ENCODE measurements around the gene TCN2.
A peak's percentile ranks its signal among the peaks of the same experiment; 100 is the strongest.
"Not testable (repeated sequence)": the region's sequence is repeated elsewhere in the genome, so short reads cannot be mapped to it uniquely, and the experiment has no call there.

Gene TCN2

DNA sequence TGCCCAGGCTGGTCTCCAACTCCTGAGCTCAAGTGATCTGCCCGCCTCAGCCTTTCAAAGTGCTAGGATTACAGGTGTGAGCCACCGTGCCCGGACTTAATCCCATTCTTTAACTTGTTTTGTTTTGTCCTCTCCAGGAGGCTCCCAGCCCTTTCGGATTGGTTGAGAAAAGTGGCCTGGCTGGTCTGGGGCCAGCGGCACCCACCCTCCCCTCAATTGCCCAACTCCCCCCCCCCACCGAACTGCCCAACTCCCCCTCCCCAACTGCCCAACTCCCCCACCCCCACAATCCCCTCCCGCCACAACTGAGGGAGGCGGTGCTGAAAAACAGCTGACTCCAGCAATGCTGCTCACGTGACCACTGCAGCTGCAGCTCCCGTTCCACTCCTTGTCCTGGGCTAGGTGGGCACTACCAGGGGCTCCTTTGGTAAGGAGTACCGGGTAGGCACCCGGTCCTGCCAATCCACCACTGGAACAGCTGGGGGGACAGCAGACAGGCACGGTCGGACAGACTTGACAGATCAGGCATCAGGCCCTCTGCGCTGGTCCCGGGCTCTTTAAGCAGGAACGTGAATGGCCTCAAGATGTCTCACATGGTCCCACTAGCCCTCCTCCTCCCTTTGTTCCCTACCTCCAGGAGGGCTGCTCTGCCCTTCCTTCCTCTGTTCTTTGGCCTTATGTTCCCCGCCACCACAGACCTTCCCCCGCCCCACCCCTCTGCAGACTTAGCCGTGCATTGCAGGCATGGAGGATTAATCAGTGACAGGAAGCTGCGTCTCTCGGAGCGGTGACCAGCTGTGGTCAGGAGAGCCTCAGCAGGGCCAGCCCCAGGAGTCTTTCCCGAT, at the start of gene TCN2:
TCN2 (plus strand) TSS at position 720 of the 845 bp plus-strand sequence. CDS start 158 bp downstream, outside the sequence.
- peak; percentile 83 for DNase-seq

DNA sequence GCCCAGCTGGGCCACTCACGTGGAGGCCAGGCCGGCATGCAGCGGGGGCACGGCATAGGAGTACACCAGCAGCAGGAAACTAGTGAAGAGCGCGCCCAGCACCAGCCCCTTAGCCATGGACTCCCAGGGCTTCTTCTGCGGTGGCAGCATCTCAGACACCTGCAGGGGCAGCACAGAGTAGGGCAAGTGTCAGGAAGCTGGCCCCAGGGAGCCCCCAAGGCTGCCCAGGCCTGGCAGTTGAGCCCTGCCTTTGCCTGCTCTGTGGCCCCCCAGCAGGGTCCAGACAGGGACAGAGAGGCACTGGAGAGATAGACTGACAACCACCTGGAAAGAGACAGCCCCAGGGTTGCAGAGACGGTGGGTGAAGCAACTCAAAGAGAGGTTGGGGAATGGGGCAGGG, 49.7 kb upstream of the TCN2 start:
- no peak for DNase-seq

DNA sequence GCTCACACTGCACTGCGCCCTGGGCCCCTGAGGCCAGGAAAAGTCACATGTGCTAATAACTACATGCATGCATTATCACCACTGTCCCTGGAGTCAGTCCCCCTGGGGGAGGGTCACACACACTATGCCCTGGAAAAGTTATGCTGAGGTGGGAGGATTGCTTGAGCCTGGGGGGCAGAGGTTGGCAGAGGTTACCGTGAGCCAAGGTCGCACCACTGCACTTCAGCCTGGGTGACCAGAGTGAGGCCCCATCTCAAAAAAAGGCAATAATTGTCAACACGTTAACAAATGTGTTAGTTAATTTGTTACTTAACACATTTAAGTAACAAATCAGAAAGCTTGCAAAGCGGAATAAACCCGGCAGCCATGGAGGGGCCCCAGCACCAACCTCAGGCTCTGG, 47.1 kb upstream of the TCN2 start:
- DNase-seq: no peak

DNA sequence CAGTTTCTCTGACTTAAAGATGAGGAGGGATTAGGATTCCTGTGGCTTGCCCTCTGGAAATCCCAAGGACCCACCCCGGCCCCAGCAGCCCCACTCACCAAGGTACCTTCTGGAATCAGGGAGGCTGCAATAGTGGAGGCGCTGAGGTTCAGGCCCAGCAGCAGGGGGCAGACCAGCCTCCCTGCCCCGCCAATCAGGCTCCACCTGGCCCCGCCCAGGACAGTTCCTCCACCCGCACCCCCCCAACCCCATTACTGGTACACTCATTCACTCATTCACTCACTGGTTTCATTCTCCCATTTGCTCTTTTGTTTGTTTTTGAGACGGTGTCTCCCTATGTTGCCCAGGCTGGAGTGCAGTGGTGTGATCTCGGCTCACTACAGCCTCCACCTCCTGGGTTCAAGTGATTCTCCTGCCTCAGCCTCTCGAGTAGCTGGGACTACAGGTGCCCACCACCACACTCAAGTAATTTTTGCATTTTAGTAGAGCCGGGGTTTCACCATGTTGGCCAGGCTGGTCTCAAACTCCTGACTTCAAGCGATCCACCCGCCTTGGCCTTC, 46.3 kb upstream of the TCN2 start:
- DNase-seq: not testable (repeated sequence)

DNA sequence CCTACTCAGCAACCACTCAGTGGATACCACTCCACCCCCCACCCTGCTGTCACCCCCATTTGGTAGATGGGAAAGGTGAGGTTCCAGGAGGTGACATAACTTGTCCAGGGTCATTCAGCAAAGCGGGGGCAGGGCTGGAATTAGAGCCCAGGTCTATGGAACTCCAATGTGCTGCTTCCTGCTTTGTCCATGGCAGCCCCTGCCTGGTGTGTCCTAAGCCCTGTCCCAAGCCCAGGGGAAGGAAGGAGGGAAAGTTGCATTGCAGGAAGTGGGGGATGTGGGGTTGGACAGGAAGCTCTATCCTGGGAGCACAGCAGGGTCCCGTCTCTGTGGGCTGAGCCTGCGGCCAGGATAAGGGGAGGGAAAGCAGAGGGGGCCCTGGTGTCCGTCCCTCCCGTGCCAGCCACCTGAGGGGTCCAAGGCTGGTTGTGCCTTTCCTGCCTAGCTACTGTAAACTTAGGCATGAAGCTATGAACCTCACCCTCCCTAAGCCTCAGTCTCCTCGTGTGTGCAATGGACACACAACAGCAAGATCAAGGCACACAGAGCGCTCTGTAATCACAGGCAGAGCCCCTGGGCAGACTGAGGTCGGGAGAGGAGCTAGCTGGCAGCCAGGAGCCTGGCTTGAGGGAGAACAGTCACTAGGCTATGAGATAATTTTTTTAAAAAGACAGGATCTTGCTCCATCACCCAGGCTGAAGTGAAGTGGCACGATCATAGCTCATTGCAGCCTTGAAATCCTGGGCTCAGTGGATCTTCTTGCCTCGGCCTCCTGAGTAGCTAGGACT, 45.4 kb upstream of the TCN2 start:
- no peak for DNase-seq

DNA sequence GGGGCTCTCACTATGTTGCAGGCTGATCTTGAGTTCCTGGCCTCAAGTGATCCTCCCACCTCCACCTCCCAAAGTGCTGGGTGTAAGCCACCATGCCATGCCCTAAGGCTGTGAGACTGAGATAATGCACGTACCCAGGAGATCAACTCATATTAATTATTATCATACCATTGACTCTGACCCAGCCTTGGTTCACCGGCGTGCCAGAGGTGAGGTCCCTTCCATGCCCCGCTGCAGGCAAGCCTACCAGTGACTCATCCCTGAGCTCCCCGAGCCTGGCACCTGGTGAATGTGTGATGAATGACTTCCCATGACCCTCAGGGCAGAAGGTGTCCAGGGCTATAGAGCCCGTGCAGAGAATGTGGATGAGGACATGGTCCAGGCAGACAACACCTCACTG, 44.6 kb upstream of the TCN2 start:
- DNase-seq: no peak

DNA sequence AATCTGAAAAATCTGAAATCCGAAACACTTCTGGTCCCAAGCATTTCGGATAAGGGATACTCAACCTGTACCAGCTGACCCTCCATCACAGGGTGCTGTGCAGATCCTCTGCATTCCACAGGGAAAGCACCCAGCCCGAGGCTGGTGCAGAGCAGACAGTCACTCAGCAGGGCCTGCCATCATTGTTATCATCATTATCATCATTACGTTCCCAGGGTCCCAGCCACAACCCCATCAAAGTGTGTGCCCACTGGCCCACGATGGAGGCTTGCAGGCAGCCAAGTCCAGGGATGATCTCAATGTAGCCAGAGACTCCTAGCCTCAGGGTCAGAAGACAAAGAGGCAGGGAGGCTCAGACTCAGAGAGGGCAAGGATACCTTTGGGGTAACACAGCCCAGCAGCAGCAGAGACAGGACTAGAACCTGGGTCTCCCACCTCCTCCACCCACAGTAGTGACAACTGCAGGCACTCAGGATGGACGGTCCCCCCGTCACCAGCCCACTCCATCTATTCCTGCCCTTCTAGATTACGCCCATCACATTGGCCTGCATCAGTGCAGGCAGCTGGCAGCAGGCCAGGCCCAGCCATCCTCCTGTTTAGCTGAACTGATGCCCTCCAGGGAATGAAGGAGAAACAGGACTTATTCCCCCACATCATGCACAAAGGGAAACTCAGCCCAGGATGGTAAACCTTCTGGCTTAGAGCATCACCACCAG, 42.8 kb upstream of the TCN2 start:
- no peak for DNase-seq

DNA sequence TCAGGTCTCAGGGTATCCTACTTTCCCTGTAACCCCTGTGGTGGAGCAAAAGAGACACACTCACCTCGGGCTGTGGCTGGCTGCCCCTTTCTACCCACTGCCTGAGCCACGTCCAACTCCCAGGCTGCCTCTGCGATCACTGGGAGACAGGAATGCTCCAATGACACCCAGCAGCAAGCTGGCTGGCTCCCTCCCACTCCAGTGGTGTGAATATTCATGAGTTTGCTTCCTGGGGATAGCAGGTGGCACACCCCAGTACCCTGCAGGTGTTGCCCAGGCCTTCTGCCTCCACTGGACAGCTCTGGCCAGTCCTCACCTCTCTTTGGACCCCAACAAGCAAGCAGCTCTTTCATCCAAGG, 42.2 kb upstream of the TCN2 start:
- DNase-seq: no peak

DNA sequence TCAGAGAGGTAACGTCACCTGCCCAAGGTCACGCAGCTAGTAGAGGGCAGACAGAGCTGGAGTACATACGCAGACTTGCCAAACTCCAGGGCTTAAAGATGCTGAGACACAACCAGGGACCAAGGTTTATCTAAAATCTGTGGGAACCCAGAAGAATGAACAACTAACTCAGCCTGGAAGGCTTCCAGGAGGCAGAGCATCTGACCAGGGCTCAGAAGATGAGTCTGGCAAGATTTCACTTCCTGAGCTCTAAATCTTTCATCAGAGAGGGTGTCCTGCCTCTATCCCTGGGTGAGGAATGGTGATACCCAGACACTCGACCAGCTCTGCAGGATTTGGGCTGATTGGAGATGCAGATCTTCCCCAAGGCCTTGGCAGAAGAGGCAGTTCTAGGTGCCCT, 41.6 kb upstream of the TCN2 start:
- peak; percentile 40 for DNase-seq

DNA sequence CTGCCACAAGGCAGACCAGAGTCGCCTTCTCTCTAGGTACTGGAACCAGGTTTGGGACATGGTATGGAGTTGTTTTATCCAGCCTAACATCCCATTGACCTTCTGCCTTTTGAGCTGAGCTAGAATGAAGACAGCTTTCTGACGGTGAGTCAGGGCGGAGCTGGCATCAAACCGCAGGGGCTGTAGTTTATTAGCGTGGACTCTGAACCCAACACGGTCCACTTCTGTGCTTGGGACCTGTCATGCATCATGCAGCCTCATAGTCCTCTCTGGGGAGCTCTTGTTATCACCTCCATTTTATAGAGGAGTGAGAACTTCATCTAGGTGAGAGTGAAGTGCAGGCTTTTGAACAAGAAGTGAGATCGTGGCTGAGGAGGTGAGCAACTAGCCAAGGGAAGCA, 40.8 kb upstream of the TCN2 start:
- DNase-seq: no peak

DNA sequence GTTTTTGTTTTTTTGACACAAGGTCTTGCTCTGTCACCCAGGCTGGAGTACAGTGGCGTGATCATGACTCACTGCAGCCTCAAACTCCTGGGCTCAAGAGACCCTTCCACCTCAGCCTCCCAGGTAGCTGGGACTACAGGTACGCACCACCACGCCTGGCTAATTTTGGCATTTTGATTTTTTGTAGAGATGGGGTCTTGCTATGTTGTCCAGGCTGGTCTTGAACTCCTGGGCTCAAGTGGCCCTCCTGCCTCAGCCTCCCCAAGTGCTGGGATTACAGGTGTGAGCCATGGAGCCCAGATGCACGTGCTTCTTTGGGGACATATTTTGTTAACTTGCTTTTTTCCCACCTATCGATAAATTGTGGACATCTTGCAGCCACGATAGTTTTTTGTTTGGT, 39.7 kb upstream of the TCN2 start:
- DNase-seq: not testable (repeated sequence)

DNA sequence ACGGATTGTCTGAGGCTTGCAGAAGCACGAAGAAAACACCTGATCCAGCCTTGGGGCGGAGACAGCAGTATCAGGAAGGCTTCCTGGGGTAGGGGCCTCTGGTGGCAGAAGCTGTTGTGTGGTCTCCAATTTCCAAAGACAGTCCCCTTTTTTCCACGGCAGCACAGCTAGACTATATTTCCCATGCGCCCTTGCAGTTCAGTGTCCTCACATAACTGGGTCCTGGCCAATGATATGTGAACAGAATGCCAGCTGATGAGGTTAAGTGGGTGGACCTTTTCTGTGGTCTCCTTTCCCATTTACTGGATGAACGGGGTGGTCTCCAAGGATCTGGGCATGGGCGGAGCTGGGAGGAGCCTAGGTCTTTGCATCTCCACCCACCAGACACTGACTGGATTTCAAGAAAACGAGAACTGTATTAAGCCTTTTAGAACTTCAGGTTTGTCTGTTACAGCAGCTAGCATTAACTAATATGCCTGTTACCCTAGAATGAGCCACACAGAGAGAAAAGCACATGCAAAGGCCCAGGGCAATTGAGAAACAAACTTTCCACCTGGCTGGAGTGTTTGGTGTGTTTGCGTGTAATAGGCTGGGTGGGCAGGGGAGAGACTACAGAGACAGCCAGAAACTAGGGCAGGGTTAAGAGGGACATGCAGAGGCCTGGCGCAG, 38.7 kb upstream of the TCN2 start:
- DNase-seq: no peak

DNA sequence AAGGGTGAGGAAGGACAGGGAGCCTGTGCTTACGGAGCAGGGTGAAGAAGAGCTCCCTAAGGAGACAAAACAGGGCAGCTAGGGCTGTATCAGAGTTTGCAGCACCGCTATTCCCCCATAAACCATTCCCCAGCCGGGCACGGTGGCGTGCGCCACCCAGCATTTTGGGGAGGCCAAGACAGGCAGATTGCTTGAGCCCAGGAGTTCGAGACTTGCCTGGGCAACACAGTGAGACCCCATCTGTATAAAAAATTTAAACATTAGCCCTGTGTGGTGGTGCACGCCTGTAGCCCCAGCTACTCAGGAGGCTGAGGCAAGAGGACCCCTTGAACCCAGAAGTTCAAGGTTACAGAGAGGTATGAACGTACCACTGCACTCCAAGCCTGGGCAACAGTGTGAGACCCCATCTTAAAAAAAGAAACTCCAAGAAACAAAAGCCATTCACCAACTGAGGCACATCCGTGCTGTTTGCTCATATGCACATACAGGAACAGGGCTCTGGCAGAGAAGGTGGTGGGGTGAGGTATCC, 37.2 kb upstream of the TCN2 start:
- DNase-seq: no peak

DNA sequence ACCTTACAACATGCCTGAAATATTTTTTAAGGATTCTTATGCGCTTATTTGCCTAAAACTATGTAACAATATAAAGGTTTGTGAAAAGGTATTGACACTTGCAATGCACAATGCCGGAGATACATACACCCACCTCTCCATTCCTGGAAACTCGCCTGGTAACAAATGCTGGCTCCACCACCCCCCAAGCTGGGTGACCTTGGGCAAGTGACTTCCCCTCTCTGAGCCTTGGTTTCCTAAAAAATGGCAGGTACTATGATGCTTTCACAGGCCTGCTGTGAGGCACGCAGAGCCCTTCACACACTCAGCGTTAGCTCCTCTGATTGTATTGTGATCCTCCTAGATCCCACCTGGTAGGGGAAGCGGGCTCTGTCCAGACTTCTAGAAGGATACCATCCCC, 34.8 kb upstream of the TCN2 start:
- no peak for DNase-seq

DNA sequence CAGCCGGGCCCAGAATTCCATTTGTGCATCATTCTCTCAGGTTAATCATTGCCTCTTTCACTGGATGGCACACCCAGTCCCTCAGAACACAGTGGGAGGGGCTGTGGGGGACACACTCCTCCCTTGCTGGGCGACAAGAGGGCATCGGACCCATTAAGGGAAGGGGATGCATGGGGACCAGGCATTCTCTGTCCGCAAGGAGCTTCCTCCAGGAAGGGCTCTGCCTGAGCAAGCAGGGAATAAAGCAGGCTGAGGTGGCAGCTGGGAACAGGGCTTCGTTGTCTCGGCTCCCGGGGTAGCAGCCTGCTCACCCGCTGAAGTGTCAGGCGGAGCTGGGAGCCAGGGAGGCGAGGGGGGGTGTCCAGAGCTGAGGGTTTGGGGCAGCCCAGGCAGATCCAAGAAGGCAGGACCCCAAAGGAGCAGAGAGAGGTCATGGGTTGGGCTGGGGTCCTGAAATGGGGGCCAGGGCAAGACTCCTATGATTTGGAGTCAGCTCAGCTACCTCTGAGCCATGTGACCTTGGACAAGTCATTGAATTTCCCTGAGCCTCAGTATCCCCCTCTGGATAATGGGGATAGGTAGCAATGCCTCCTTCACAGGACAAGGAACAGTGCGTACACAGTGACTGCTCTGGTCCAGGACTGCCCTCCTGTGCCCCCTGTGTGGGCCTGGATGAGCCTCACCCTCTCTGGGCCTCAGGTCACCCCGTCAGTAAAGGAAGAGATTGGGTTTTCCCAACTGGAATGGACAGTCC, 34.0 kb upstream of the TCN2 start:
- no peak for DNase-seq

DNA sequence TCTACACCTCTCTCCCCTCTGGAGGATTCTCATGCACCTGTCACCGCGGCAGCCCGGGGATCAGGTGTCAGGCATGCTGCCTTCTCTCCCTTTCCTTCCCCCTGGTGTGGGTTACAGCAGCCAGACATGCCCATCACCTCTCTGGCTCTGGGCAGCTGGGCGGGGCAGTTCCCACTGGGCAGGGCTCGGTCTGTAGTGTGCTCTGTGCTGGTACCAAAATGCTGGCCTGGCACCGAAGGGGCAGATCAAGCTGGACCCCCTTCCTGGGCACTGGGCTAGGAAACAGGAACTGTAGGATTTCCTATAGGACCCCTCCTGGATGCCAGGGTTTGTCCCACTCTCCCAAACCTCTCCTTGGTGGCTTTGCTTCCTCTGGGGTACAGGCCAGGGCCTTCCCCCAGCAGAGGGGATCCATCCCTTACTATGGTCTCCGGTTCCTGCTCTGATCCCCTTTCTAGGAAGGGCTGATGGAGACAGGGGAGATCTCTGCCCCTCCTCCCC, 33.3 kb upstream of the TCN2 start:
- no peak for DNase-seq

DNA sequence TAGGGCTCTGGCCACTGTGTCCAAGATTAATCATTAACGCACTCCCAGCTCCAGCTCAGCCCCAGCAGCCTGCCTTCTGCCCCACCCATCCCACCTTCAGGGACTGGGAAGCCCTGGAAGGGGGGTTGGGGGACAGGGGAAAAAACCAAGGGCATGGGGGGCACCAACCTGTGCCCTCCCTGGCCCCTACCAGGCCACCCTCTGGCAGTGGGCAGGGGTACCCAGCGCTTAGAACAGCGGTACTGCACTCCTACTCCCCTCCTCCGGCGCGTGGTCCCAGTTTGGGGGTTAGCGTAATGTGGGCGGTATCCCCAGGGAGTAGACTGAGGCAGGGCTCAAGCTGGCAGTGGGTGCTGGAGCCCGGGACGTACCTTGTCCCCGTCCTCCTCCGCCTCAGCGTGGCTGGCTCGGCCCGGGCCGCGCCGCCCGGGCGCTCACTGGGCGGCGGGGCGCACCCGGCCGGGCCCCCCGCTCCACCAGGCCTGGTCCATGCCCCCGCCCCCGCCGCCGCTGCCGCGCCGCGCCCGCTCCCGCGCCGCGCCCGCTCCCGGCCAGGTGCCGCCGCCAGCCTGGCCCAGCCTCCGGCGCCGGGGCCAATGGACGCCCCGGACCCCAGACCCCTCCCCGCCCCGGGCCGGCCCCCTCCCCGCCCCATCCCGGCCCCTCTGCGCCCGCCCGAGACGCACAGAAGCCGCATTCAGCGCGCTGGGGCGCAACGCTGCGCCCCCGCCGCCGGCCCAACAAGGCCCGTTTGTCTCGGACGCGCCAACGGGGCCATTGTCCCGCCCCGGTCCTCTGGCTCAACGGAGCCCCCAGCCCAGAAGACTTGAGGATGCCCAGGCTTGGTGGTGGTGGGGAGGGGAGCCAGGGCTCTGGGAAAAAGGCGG, 32.6 kb upstream of the TCN2 start, which contains the start of gene GAL3ST1:
GAL3ST1 (minus strand) TSS at position 571 of the 887 bp plus-strand sequence. CDS start 17,273 bp downstream, outside the sequence.
- no peak for DNase-seq

DNA sequence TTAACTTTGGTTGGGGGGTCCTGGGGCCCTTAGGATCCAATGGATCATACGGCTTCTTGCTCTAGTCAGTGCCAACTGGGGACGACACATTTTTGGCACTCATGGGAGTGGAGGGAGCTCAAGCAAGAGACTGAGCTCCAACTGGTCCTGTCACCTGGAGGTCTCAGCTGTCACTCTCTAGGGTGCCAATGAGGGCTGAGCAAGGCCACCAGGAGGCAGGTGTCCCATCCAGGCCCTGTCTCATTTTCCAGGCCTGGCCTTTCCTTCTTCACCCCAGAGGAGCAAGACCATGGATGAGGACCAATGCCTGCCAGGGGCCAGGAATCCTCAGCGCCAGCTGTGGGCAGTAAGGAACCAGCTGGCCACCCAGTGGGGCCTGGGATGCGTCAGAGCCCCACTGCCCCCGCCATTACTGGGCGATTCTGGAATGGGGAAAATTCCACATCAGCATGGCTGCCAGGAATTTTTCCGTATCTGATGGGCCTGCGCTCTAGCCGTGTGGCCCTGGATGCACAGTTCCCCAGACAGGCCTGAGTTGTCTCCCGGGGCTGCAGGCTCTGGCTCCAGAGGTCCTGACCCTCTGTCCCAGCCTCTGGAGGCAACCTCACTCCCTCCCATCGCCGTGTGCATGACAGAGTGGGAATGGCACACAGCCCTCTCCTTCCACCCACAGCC, 31.8 kb upstream of the TCN2 start:
- DNase-seq: peak; percentile 40

DNA sequence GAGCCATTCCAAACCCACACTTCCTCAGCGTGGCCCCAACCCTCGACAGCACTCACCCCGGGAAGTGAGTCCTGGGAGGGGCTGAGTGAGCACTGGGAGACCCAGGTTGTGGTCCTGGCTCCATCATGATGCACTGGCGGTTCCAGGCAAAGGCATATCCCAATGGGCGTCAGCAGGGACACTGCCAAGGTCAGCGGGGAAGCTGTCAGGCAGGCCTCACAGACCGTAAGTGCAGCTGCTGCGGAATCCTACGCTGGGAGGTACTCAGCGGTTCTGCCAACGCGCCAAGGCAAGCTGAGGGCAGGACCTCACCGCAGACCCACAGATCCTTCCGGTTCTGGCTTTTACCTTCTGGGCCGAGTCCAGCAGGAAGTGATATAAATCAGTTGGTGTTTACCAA, 31.1 kb upstream of the TCN2 start:
- DNase-seq: no peak

DNA sequence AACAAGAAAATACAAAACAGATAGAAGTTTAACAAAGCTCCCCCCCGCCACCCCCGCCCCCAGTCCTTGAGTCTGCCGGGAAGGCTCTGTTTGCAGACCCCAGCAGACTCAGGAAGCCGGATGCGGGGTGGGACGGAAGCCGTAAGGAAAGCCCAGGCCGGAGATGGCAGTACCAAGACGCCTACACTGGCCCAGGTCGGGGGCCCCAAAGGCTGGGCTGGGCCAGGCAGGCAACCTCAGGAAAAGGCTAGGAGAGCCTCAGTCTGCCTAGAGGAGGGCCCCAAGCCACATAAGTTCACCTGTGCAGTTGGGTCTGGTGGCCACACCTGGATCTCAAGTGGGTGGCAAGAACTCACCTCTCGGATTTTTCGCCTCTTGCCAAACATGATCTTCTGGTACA, 28.5 kb upstream of the TCN2 start:
- no peak for DNase-seq

Measured in EL (cell line).